ENCODE measurements around the gene VPS41.

GRCh38 chr7:38858259-38858884 lies 50.6 kb downstream of the VPS41 start:
- no peak for TF ChIP-seq CTCF (IDR thresholded peaks at IDR 0.05; ENCODE audit: borderline replicate concordance, extremely low read depth, low read length, poor library complexity, severe bottlenecking)
- no peak for TF ChIP-seq EZH2 (IDR thresholded peaks at IDR 0.05; ENCODE audit: borderline replicate concordance, low read depth, low read length, severe bottlenecking)

All from DND-41 (cell line).